H9 (cell line): Measurements from ENCODE around the gene RGL1. TPM values are rescaled to one million over a fixed set of nuclear protein-coding genes. Genes with fewer than 3 reads are reported as not detected.

Experiments
- DNase-seq: peaks from one replicate; pipeline ENCODE4 v3.0.0-alpha.2; 2017
- H2AFZ ChIP-seq: one replicate; pipeline ENCODE4 v1.6.1; 2013; ENCODE audit warnings: mild to moderate bottlenecking, low read length, control low read depth, moderate library complexity
- H2AK5ac ChIP-seq: 2 replicates; pipeline ENCODE4 v1.6.1; 2013; ENCODE audit warnings: low read length, control low read depth, mixed read lengths; ENCODE audit not compliant: insufficient read length
- H2BK120ac ChIP-seq: one replicate; pipeline ENCODE4 v1.6.1; 2013; ENCODE audit warnings: low read depth, mild to moderate bottlenecking, low read length, control low read depth, inconsistent platforms; ENCODE audit not compliant: poor library complexity, severe bottlenecking
- H2BK12ac ChIP-seq: 2 replicates; pipeline ENCODE4 v1.6.1; 2013; ENCODE audit warnings: low read length, control low read depth, mixed read lengths, low read depth; ENCODE audit not compliant: insufficient read length
- H2BK15ac ChIP-seq: 2 replicates; pipeline ENCODE4 v1.6.1; 2013; ENCODE audit warnings: low read depth, low read length, control low read depth
- H2BK20ac ChIP-seq: one replicate; pipeline ENCODE4 v1.6.1; 2013; ENCODE audit warnings: low read depth, mild to moderate bottlenecking, low read length, control low read depth, inconsistent platforms; ENCODE audit not compliant: poor library complexity, severe bottlenecking
- H2BK5ac ChIP-seq: 2 replicates; pipeline ENCODE4 v1.6.1; 2013; ENCODE audit warnings: low read length, control low read depth, mixed read lengths; ENCODE audit not compliant: insufficient read length
- H3K14ac ChIP-seq: 2 replicates; pipeline ENCODE4 v1.6.1; 2013; ENCODE audit warnings: low read length, control low read depth; ENCODE audit not compliant: insufficient read depth
- H3K18ac ChIP-seq: 2 replicates; pipeline ENCODE4 v1.6.1; 2013; ENCODE audit warnings: low read depth, mild to moderate bottlenecking, mixed read lengths, low read length, control low read depth; ENCODE audit not compliant: insufficient read length
- H3K23ac ChIP-seq: 2 replicates; pipeline ENCODE4 v1.6.1; 2013; ENCODE audit warnings: low read length, control low read depth, mixed read lengths, low read depth; ENCODE audit not compliant: insufficient read length
- H3K23me2 ChIP-seq: 2 replicates; pipeline ENCODE4 v1.6.1; 2013; ENCODE audit warnings: low read depth, mild to moderate bottlenecking, mixed read lengths, low read length, control low read depth; ENCODE audit not compliant: insufficient read length, poor library complexity, severe bottlenecking
- H3K27ac ChIP-seq: 2 replicates; pipeline ENCODE4 v1.5.1; 2013; ENCODE audit warnings: low read length, control low read depth, mixed read lengths, low read depth; ENCODE audit not compliant: insufficient read length
- H3K27me3 ChIP-seq: 2 replicates; pipeline ENCODE4 v1.6.1; 2013; ENCODE audit warnings: low read length, control low read depth, inconsistent platforms; ENCODE audit not compliant: insufficient read depth
- H3K4ac ChIP-seq: 2 replicates; pipeline ENCODE4 v1.6.1; 2013; ENCODE audit warnings: low read depth, mild to moderate bottlenecking, control low read depth, inconsistent platforms, low read length, moderate library complexity
- H3K4me1 ChIP-seq: 2 replicates; pipeline ENCODE4 v1.6.1; 2013; ENCODE audit warnings: low read length, control low read depth, inconsistent platforms; ENCODE audit not compliant: insufficient read depth
- H3K4me2 ChIP-seq: 2 replicates; pipeline ENCODE4 v1.6.1; 2013; ENCODE audit warnings: low read length, control low read depth, mixed read lengths; ENCODE audit not compliant: insufficient read length, insufficient read depth
- H3K56ac ChIP-seq: 2 replicates; pipeline ENCODE4 v1.6.1; 2013; ENCODE audit warnings: low read depth, mild to moderate bottlenecking, mixed read lengths, low read length, control low read depth; ENCODE audit not compliant: insufficient read length
- H3K79me1 ChIP-seq: 2 replicates; pipeline ENCODE4 v1.6.1; 2013; ENCODE audit warnings: low read depth, mild to moderate bottlenecking, moderate library complexity, low read length, control low read depth, inconsistent platforms; ENCODE audit not compliant: insufficient read depth, poor library complexity, severe bottlenecking
- H3K79me2 ChIP-seq: 2 replicates; pipeline ENCODE4 v1.6.1; 2013; ENCODE audit warnings: low read length, control low read depth, inconsistent platforms; ENCODE audit not compliant: insufficient read depth
- H3K9ac ChIP-seq: 2 replicates; pipeline ENCODE4 v1.6.1; 2013; ENCODE audit warnings: low read length, control low read depth, mixed read lengths; ENCODE audit not compliant: insufficient read length; ENCODE audit errors: extremely low read depth
- H3K9me3 ChIP-seq: one replicate; pipeline ENCODE4 v1.6.1; 2013; ENCODE audit warnings: low read depth, low read length, inconsistent platforms; ENCODE audit not compliant: control insufficient read depth
- H3T11ph ChIP-seq: one replicate; pipeline ENCODE4 v1.6.1; 2013; ENCODE audit warnings: mild to moderate bottlenecking, low read length, control low read depth, inconsistent platforms
- H4K20me1 ChIP-seq: one replicate; pipeline ENCODE4 v1.6.1; 2013; ENCODE audit not compliant: control insufficient read depth, insufficient read length, insufficient read depth
- H4K5ac ChIP-seq: 2 replicates; pipeline ENCODE4 v1.6.1; 2013; ENCODE audit warnings: low read depth, mild to moderate bottlenecking, mixed read lengths, low read length, control low read depth; ENCODE audit not compliant: insufficient read length
- H4K8ac ChIP-seq: replicated peaks from 2 replicates; pipeline ENCODE4 v1.6.1; 2013; ENCODE audit warnings: low read length, control low read depth, mixed read lengths, low read depth; ENCODE audit not compliant: insufficient read length
- H4K91ac ChIP-seq: 2 replicates; pipeline ENCODE4 v1.6.1; 2013; ENCODE audit warnings: low read depth, mild to moderate bottlenecking, moderate library complexity, mixed read lengths, low read length, control low read depth; ENCODE audit not compliant: insufficient read length
- H3K27ac Mint-ChIP-seq, 3 experiments: 2 replicates in 2 of 3; 3 replicates in 1 of 3; pipeline ENCODE4 v1.8.0; 2020 to 2021; ENCODE audit warnings: mixed read lengths in 3 of 3, mild to moderate bottlenecking in 1 of 3, moderate library complexity in 1 of 3
- H3K27me3 Mint-ChIP-seq: 2 replicates; pipeline ENCODE4 v1.8.0; 2021; ENCODE audit warnings: low read depth, mild to moderate bottlenecking, moderate library complexity, mixed read lengths
- H3K36me3 Mint-ChIP-seq, 3 experiments: 2 replicates in 2 of 3; 3 replicates in 1 of 3; pipeline ENCODE4 v1.8.0; 2020 to 2021; ENCODE audit warnings: low read depth in 3 of 3, mixed read lengths in 3 of 3; ENCODE audit not compliant: insufficient read depth in 1 of 3
- H3K4me1 Mint-ChIP-seq, 2 experiments: 2 replicates each; pipeline ENCODE4 v1.8.0; 2020; ENCODE audit warnings: mixed read lengths in 2 of 2
- H3K4me3 Mint-ChIP-seq, 2 experiments: 2 replicates in 1 of 2; 3 replicates in 1 of 2; pipeline ENCODE4 v1.8.0; 2020 to 2021; ENCODE audit warnings: mild to moderate bottlenecking in 2 of 2, mixed read lengths in 2 of 2, moderate library complexity in 1 of 2
- H3K9me3 Mint-ChIP-seq, 2 experiments: 2 replicates in 1 of 2; 3 replicates in 1 of 2; pipeline ENCODE4 v1.8.0; 2020; ENCODE audit warnings: mild to moderate bottlenecking in 2 of 2, mixed read lengths in 2 of 2, moderate library complexity in 1 of 2
- WGBS: extraction: QIAGEN DNeasy Blood & Tissue Kit; methylation state at CpG from one replicate; pipeline ENCODE4 v1.1.7; 2013; ENCODE audit warnings: missing lambda C conversion rate, low lambda C conversion rate, mixed read lengths; ENCODE audit not compliant: insufficient read length; ENCODE audit errors: extremely low coverage; 5-methylcytosine and 5-hydroxymethylcytosine counted together
- total RNA-seq: library from RNA; stranded (reverse); gene quantifications from 2 replicates; pipeline ENCODE4 v1.2.1, GENCODE V29; 2021
- TF ChIP-seq, protein P1 (sequence below): fragments of 200-600 bp; sonication (generic); conservative IDR thresholded peaks from 3 replicates; pipeline ENCODE4 v1.8.0; 2021; ENCODE audit warnings: antibody characterized with exemption, mild to moderate bottlenecking

Gene RGL1
- total RNA-seq, 1 experiment from 2014 or later: 1.4 TPM

DNA sequence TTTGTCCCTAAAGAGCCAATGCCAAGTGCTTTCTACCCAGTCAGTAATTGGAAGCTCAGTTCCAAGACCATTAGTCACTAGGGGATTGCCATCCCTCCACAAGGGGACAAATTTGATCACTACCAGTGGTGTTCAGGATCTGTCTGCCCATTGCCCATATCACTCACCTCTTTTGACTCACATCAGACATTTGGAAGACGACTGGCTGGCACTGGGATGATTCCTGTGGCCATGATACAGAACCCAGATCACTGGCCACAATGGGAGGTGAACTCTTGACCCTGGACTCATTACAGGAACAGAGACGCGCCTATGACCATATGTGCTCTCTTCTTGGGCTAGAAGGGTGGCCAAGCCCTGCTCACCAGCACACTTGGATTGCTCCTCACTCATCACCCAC, 161.6 kb downstream of the RGL1 start:
- H3K27me3 Mint-ChIP-seq: no peaks in the 10 kb centered on the region; the same call in 1 of the 2 replicates
- no peak overlapping the region for H3K4ac ChIP-seq
- no peak overlapping the region for H3K4me3 Mint-ChIP-seq
- H3K27ac Mint-ChIP-seq: no peak overlapping the region
- no peak overlapping the region for H4K8ac ChIP-seq
- no peak overlapping the region for H2AK5ac ChIP-seq
- H3K79me2 ChIP-seq: no peaks in the 10 kb centered on the region
- no peak overlapping the region for H3K4me2 ChIP-seq
- DNase-seq: no peak
- H4K5ac ChIP-seq: no peak overlapping the region
- H2BK12ac ChIP-seq: no peak overlapping the region
- peaks cover 4 to 8% of the 10 kb centered on the region in 2 experiments; a peak in 3 of 4 replicates for H3K4me1 Mint-ChIP-seq
- no peak overlapping the region for H2BK15ac ChIP-seq
- no peak overlapping the region for H2BK5ac ChIP-seq
- H3K9me3 Mint-ChIP-seq: no peaks in the 10 kb centered on the region
- H2BK20ac ChIP-seq: no peak overlapping the region
- TF ChIP-seq, protein P1, sequence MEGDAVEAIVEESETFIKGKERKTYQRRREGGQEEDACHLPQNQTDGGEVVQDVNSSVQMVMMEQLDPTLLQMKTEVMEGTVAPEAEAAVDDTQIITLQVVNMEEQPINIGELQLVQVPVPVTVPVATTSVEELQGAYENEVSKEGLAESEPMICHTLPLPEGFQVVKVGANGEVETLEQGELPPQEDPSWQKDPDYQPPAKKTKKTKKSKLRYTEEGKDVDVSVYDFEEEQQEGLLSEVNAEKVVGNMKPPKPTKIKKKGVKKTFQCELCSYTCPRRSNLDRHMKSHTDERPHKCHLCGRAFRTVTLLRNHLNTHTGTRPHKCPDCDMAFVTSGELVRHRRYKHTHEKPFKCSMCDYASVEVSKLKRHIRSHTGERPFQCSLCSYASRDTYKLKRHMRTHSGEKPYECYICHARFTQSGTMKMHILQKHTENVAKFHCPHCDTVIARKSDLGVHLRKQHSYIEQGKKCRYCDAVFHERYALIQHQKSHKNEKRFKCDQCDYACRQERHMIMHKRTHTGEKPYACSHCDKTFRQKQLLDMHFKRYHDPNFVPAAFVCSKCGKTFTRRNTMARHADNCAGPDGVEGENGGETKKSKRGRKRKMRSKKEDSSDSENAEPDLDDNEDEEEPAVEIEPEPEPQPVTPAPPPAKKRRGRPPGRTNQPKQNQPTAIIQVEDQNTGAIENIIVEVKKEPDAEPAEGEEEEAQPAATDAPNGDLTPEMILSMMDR: no peak
- H3K23ac ChIP-seq: no peak overlapping the region
- no peak overlapping the region for H3K56ac ChIP-seq
- no peaks in the 10 kb centered on the region for H3K79me1 ChIP-seq
- no peaks in the 10 kb centered on the region for H4K20me1 ChIP-seq
- H3K14ac ChIP-seq: no peak overlapping the region
- no CpG with 5 or more reads among the region's 3 CpGs for WGBS
- H3T11ph ChIP-seq: no peak overlapping the region
- H3K4me1 ChIP-seq: no peaks in the 10 kb centered on the region
- H3K18ac ChIP-seq: no peak overlapping the region
- H3K27ac ChIP-seq: no peak overlapping the region
- no peaks in the 10 kb centered on the region for H3K9me3 ChIP-seq
- H2AFZ ChIP-seq: no peak overlapping the region
- H3K9ac ChIP-seq: no peak overlapping the region
- H4K91ac ChIP-seq: no peak overlapping the region
- no peaks in the 10 kb centered on the region for H3K23me2 ChIP-seq
- no peaks in the 10 kb centered on the region for H3K36me3 Mint-ChIP-seq
- no peaks in the 10 kb centered on the region for H3K27me3 ChIP-seq
- H2BK120ac ChIP-seq: no peak overlapping the region
